Measurements from ENCODE around the gene LGALS3.
A peak's percentile ranks its signal among the peaks of the same experiment; 100 is the strongest.

Gene LGALS3

DNA sequence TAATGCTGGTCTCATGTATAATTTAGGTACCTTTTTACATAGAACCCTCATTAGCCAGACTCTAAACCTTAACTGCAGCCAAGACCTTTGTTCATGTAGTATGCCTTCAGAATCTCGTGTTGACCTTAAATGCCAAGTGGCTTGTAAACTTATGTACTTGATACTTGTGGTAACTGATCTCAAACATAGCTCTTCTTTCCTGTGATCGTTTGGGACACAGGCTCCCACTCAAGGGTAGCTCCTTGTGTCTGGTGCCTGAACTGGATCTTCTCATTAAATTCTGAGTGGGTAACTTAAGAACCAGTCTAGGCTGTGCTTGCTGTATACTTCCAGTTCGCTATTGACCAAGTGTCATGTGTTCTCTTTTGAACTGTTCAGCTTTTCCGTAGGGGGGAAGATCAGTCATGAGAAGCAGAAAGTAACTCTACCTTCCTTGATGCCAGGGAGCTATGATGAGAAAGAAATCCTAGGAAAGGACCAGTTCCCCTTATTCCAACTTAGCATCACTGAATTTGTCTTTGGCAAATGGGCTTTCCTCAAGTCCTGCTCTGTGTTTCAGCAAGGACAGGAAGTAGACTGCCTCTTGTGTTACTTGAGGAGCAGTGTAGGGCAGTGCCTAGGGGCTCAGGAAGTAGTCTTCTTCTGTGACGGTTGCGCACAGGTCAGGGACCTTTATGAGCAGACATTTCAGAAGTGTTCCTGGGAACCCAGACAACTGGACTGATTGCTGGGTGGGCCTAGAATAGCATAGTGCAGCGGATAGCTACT is 2.5 kb downstream of the LGALS3 start:
- DNase-seq = peak in 1 of 5 donors; percentile 12

- no peak for DNase-seq
Measured at GRCh38 chr14:55133416-55133815, 4.4 kb downstream of the LGALS3 start.

- DNase-seq = no peak
Measured at GRCh38 chr14:55136241-55136640, 7.2 kb downstream of the LGALS3 start.

DNA sequence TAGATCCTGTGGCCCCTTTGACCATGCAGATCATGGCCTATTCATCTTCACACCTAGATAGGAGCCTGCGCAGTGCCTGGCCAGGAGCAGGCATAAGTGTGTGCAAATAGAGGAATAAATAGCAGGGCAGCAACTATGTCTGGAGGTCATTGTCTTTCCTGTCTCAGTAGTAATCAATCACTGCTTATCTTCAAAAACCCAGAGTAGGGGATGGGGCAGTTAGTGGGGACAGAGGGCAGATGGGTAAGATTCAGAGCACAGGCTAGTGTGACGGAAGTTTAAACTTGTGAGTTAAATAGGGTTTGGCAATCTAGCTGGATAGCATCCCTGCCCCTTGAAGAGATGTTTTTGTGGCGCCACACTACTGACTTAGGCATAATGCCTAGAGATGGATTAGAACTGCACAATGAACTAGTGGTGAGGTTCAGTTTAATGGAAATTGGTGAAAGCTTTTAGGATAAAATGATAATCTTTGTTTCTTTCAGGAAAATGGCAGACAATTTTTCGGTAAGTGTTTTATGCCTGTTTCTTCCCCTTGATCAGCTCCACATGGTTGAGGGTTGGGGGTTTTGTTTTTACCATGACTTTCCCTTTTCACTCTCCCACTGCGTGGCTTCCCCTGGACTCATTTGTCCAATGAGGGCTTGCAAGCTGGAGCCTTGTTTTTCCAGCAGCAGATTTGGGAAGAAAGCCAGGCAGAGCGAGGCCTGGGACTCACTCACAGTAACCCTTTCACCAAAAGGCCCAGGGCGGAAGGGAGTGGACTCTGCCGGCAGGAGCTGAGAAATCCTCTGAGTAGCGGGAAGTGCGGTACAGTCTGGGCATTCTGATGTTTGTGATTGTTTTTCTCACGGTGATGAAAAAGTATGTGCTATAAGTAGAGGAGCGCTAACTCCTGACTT is 8.1 kb downstream of the LGALS3 start:
- DNase-seq = no peak

DNA sequence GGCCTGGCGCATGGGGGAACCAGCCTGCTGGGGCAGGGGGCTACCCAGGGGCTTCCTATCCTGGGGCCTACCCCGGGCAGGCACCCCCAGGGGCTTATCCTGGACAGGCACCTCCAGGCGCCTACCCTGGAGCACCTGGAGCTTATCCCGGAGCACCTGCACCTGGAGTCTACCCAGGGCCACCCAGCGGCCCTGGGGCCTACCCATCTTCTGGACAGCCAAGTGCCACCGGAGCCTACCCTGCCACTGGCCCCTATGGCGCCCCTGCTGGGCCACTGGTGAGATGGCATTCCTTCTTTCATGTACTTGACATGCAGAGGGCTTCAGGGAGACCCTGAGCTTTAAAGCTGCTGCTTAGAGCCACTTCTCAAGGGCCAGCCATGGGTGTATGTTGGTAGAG is 9.0 kb downstream of the LGALS3 start:
- no peak for DNase-seq

- no peak for DNase-seq
Measured at GRCh38 chr14:55139141-55139540, 10.1 kb downstream of the LGALS3 start.

DNA sequence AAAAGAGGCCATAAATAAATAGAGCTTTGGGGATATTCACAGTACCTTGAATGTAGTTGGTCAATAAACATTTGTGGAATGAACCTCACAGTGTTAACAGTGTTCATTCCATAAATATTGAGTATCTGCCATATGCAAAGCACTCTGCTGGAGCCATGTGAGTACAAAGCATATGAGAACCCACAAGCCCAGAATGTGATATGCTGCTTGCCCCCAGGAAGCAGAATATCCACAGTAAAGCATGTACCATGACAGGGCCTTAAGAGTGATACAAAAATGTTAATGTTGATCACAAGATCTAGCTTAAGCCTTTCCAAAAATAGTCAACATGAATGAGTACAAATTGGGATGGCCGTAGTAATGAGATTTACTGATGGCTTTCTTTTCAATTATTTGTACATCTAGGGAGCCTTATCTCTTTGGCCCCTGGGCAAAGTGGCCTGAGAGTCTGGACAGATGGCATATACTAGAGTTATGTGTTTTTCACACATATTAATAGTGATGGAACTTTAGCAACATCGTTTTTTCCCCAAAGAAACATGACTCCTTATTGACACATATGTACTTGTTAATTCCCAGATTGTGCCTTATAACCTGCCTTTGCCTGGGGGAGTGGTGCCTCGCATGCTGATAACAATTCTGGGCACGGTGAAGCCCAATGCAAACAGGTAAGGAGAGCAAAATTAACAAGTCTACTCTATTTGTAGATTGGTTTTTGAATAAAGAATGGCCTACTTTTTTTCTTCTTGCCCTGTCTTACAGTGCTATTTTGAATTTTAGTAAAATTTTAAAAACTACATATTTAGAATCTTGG is 10.9 kb downstream of the LGALS3 start:
- DNase-seq = no peak

DNA sequence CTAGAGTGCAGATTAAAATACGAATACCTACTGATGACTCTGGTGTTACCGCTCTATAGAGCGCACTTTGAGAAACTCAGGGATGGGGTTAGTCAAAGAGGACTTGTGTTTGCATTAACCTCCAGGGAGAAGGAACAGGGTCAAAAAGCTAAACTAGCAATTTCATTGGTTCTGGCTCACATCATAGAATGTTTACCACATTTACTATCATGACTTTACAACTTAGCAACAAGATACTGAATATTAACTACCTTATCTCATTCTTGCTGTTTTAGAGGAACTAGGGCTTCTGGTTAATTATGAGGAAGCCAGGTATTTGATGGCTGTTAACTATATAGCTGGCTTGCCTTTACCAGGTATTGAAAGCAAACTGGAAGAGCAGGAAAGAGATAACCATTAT is 12.8 kb downstream of the LGALS3 start:
- DNase-seq = no peak

GRCh38 chr14:55142466-55142865 is 13.4 kb downstream of the LGALS3 start:
- DNase-seq = no peak

DNA sequence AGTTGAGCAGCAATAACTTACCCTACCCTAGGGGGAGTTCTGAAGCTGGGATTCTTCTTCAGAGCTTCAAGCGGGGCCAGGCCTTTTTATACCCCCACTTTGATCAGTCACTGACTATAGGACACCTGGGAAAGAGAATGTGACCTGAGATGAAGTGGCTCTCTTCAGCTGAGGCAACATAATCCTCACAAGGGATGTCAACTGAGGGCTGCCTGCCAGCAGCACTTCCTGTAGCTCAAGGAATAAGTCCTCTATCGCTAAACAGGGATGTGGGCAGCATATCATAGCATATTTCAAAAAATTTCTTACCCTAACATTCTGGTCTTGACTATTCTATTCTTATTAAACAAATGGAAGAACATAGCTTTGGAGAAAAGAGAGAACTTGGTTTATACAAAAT is 17.4 kb downstream of the LGALS3 start:
- no peak for DNase-seq

- no peak for DNase-seq
Measured at GRCh38 chr14:55151601-55152000, 22.5 kb downstream of the LGALS3 start.

DNA sequence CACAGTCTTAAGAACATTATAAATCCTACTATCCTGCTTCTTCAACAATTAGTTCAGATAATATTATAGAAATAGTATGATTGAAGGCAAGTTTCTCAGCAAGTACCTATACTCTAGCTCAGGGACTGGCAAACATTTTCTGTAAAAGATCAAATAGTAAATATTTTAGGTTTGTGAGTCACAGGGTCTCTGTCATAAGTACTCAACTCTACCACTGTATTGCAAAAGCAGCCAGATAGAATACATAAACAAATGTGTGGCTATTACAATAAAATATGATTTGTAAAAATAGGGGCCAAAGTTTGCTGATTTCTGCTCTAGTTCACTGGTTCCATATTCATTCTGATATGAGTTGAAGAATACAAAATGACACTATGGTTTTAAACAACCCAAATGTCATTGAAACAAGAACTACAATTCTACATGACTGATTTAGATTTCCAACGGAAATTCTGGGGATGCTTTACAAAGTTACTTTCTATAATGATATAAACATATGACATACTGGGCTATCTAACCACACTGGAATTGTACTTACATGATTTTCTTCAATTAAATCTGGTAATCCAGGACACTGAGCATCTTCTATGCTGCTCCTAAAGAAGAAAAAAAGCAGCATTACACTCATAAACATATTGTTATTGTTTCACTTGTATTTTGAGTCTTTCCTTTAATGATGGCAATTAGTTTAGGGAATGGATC is 23.2 kb downstream of the LGALS3 start:
- no peak for DNase-seq

DNA sequence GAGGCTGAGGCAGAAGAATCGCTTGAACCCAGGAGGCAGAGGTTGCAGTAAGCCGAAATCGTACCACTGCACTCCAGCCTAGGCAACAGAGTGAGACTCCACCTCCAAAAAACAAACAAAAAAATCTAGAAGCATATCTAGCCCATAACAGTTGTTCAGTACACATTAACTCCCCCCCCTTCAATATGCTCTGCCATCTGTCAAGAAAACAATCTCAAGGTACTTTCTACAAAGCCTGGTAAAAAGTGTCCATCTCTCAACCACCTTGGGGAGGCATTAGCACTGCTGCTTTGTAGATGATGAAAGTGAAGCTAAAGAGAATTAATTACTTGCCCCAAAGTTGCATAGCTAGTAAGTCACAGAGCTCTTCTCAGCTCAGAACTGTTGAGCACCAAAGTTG is 24.9 kb downstream of the LGALS3 start:
- DNase-seq = no peak

- DNase-seq = no peak
Measured at GRCh38 chr14:55157080-55157479, 28.0 kb downstream of the LGALS3 start.

DNA sequence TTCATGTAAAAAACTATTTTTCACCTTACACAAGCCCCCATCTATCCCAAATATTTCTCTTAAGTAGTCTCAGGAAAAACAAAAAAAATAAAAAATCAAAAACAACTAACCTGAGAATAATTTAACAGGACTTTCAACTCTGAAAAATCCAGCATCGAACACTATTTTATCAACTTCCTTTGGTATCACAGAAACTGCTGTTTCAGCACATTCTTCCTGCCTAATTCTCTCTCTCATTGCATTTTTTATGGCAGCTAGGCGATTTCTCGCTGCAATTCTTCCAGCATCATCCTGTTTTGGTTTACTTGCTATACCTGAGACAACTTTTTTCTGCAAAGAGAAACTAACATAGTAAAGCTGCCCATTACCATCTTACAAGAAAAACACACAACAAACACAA is 29.4 kb downstream of the LGALS3 start:
- DNase-seq = no peak

DNA sequence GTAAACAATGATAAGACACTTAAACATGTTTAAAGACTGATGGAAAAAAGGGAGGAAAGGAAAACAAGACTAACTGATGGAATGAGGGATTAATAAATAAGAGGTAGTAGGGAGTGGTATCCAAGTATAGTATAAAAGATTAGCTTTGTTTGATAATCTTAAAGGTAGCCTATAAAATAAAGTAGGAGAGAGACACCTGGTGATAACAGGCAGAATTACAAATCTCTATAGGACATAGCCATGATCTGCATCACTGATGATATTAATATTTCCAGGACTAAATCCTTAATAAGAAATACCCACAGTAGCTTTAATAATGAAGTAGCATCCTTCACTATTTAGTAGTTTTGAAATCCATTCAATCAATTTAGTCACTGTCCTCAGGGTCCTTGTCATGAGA is 31.9 kb downstream of the LGALS3 start:
- peak in 1 of 5 donors; percentile 23 for DNase-seq

- no peak for DNase-seq
Measured at GRCh38 chr14:55170526-55170925, 41.5 kb downstream of the LGALS3 start.

GRCh38 chr14:55180006-55180405 is 51.0 kb downstream of the LGALS3 start:
- DNase-seq = no peak

DNA sequence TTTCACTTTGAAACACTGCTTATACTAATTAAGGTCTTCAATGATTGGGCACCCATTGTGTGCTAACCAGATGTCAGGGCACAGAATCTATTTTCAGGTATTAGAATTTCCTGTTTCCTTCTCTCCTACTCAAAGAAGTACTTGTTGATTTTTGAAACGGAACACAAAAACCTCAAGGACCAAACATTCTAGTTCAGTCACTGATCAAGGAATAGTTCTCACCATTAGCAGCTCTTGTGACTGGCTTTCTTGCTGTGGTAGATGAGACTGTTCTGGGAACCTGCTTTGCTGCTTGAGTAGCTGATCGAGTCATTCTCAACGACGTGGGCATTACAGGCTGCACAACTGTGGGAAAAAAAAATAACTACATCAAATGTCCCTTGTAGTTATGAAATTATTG is 51.4 kb downstream of the LGALS3 start:
- no peak for DNase-seq

GRCh38 chr14:55188686-55189295 is 59.7 kb downstream of the LGALS3 start:
- no peak for DNase-seq

DNA sequence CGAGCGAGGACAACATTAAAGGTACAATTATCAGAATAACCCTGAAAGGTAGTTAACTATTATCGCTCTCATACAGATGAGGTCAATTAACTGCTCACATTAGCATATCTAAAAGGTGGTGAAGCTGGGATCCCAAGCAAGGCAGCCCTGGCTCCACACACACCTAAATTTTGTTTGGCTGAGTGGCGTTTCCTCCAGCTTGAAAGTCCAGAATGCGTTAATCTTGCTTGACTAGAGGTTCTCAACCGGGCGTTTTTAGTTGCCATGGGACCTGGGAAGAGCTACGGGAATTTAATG is 61.8 kb downstream of the LGALS3 start:
- no peak for DNase-seq

Measured in T-helper 1 cell (primary cell).